ENCODE measurements around the gene CWC27. TPM values are rescaled to one million over a fixed set of nuclear protein-coding genes. Genes with fewer than 3 reads are reported as not detected.

Gene CWC27
- total RNA-seq, 2 donors from 2014 or later: 9.1 to 12.1 TPM

GRCh38 chr5:64952951-64953673 is 184.4 kb downstream of the CWC27 start:
- no peak for TF ChIP-seq CTCF (IDR thresholded peaks at IDR 0.05)
- H3K27ac ChIP-seq: no peak overlapping the region
- H3K9me3 ChIP-seq: peaks cover 0 to 8% of the 10 kb centered on the region in 2 donors
- no peak overlapping the region for H3K4me3 ChIP-seq
- H3K27me3 ChIP-seq: no peaks in the 10 kb centered on the region
- DNase-seq (ENCODE audit: low spot score): no peak
- H3K4me1 ChIP-seq: no peaks in the 10 kb centered on the region
- no peaks in the 10 kb centered on the region for H3K36me3 ChIP-seq

DNA sequence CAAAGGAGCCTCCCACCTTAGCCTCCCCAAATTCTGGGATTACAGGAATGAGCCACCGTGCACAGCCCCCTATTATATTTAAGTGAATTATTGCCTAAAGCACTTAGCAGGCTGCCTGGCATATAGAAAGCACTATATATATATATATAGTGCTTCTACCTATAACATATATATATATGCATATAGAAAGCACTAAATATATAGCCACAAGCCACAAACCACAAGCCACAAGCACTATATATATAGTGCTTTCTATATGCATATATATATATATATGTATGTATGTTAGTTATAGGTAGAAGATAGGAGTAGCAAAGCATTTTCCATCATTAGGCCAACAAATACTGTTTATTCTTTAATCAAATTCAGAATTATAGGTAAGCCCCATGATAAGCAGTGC is 185.8 kb downstream of the CWC27 start:
- no peaks in the 10 kb centered on the region for H3K4me1 ChIP-seq
- TF ChIP-seq CTCF (IDR thresholded peaks at IDR 0.05): no peak
- H3K4me3 ChIP-seq: no peak overlapping the region
- no peak for DNase-seq (ENCODE audit: low spot score)
- H3K27ac ChIP-seq: no peak overlapping the region
- no peaks in the 10 kb centered on the region for H3K36me3 ChIP-seq
- no peaks in the 10 kb centered on the region for H3K27me3 ChIP-seq
- peaks cover 0 to 8% of the 10 kb centered on the region in 2 donors for H3K9me3 ChIP-seq

DNA sequence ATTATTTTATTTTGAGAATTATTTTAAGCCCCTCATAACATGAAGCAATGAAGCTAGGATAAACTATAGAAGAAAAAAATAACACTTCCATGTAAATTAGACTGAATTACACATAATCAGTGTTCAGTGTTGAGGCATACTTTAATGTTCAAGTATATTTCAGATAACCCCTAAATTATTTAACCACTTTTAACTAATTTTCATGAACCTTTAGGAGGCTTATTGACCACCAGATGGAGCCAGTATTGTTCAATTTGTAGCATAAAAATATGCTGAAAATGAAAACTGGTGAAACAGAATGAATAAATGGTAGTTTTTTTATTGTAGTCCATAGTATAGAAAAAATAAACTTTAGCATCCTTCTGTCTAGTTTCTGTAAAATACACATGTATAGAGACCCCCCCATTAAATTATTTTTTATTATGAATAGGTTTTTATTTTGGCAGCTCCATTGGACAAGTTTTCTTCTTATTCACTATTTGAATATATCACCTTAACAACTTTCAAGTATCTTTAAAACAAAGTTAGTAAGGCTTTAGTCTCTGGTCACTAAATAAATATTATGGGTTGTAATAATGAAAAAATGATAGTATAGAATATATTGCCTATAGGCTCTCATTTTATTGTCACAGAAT is 190.1 kb downstream of the CWC27 start:
- no peak overlapping the region for H3K27ac ChIP-seq

GRCh38 chr5:64963278-64963677 is 194.5 kb downstream of the CWC27 start:
- Histone ChIP-seq H3K36me3 (no peaks in the 10 kb centered on the region), H3K27ac (no peak overlapping the region), H3K27me3 (no peaks in the 10 kb centered on the region), H3K4me1 (no peaks in the 10 kb centered on the region), H3K4me3 (no peak overlapping the region), H3K9me3 (peaks cover 0 to 16% of the 10 kb centered on the region in 2 donors)
- no peak for TF ChIP-seq CTCF (IDR thresholded peaks at IDR 0.05)
- DNase-seq (ENCODE audit: low spot score): no peak

More for the DNA sequence above, 190.1 kb downstream of the CWC27 start:
- no peak for DNase-seq (ENCODE audit: low spot score)
- Histone ChIP-seq H3K4me1 (no peaks in the 10 kb centered on the region), H3K27me3 (no peaks in the 10 kb centered on the region), H3K4me3 (no peak overlapping the region), H3K9me3 (peaks cover 0 to 15% of the 10 kb centered on the region in 2 donors), H3K36me3 (no peaks in the 10 kb centered on the region)
- peak in 1 of 2 donors; percentile 70 for TF ChIP-seq CTCF (IDR thresholded peaks at IDR 0.05)

GRCh38 chr5:64968591-64969110 is 199.9 kb downstream of the CWC27 start:
- no peaks in the 10 kb centered on the region for H3K4me1 ChIP-seq
- no peaks in the 10 kb centered on the region for H3K36me3 ChIP-seq
- H3K9me3 ChIP-seq: peaks cover 0 to 3% of the 10 kb centered on the region in 2 donors
- TF ChIP-seq CTCF (IDR thresholded peaks at IDR 0.05): no peak
- H3K27me3 ChIP-seq: no peaks in the 10 kb centered on the region
- no peak overlapping the region for H3K4me3 ChIP-seq
- H3K27ac ChIP-seq: no peak overlapping the region
- no peak for DNase-seq (ENCODE audit: low spot score)

Data from right atrium auricular region (tissue), 2 donors.